A549 (cell line): Measurements from ENCODE around the gene STAT5A. TPM values are rescaled to one million over a fixed set of nuclear protein-coding genes. Genes with fewer than 3 reads are reported as not detected.

Experiments used
- ATAC-seq, 2 experiments: fragments of 200-7000 bp in 1 of 2; fragments of >200 bp in 1 of 2; cut with Nextera tagmentation in 1 of 2; cut with Tn5 transposase in 1 of 2; 3 replicates each; pipeline versions ENCODE4 v1.8.0 to v1.9.1; 2018 to 2020; ENCODE audit warnings: mild to moderate bottlenecking in 1 of 2, moderate library complexity in 1 of 2
- CTCF ChIA-PET: fragments of 300-600 bp; sonication (Branson Sonifier 250); formaldehyde crosslinking; extraction: SDS; loops from one replicate; lab custom pipeline; 2021; ENCODE audit warnings: antibody characterized with exemption, inconsistent platforms; lab: Yijun Ruan, JAX
- POLR2A ChIA-PET: fragments of 350-600 bp; formaldehyde crosslinking; extraction: SDS; loops from one replicate; lab custom pipeline; 2021; ENCODE audit warnings: antibody characterized with exemption, inconsistent platforms; lab: Yijun Ruan, JAX
- DNase-seq, 2 experiments: peaks; one replicate each; pipeline versions ENCODE4 v3.0.0 to v3.0.0-alpha.2; 2011 to 2016; ENCODE audit warnings: low read depth in 1 of 2, low spot score in 1 of 2
- FAIRE-seq: peaks from 2 replicates; lab custom pipeline; 2011; peaks lifted over from hg19 to GRCh38; lab: Jason Lieb, UNC
- H3K27ac ChIP-seq, 2 experiments: fragments of >200 bp; sonication (Bioruptor Twin); formaldehyde crosslinking; 3 replicates each; pipeline ENCODE4 v1.5.1; 2016 to 2017
- H3K4me1 ChIP-seq: fragments of >200 bp; sonication (Bioruptor Twin); formaldehyde crosslinking; 3 replicates; pipeline ENCODE4 v1.6.1; 2016
- H3K4me2 ChIP-seq: fragments of >200 bp; sonication (Bioruptor Twin); formaldehyde crosslinking; 3 replicates; pipeline ENCODE4 v1.6.1; 2016
- H3K4me3 ChIP-seq: fragments of >200 bp; sonication (Bioruptor Twin); formaldehyde crosslinking; 3 replicates; pipeline ENCODE4 v1.5.1; 2016
- H3K9me3 ChIP-seq: fragments of >200 bp; sonication (Bioruptor Twin); formaldehyde crosslinking; 3 replicates; pipeline ENCODE4 v1.6.1; 2016
- ATOH8 ChIP-seq: fragments of 250-450 bp; sonication (Bioruptor Pico); IDR thresholded peaks from 2 replicates; pipeline ENCODE4 v1.5.0; 2020; ENCODE audit warnings: low read depth, mild to moderate bottlenecking, moderate library complexity
- BCL3 ChIP-seq: fragments of >200 bp; sonication (Bioruptor Twin); formaldehyde crosslinking; IDR thresholded peaks from 3 replicates; pipeline ENCODE4 v1.6.1; 2016
- CEBPB ChIP-seq, 2 experiments: fragments of >200 bp in 1 of 2; sonication (Bioruptor Twin) in 1 of 2; formaldehyde crosslinking in 1 of 2; IDR thresholded peaks; 2 replicates each; pipeline ENCODE4 v1.6.1; 2012 to 2016
- CTCF ChIP-seq: fragments of >200 bp; sonication (Bioruptor Twin); formaldehyde crosslinking; IDR thresholded peaks from 3 replicates; pipeline ENCODE4 v1.5.1; 2016
- EP300 ChIP-seq, 2 experiments: fragments of >200 bp; sonication (Bioruptor Twin); formaldehyde crosslinking; IDR thresholded peaks; 2 replicates in 1 of 2; 3 replicates in 1 of 2; pipeline ENCODE4 v1.6.1; 2016 to 2017
- FOXS1 ChIP-seq: fragments of 250-450 bp; sonication (Bioruptor Pico); IDR thresholded peaks from 2 replicates; pipeline ENCODE4 v1.5.0; 2020; ENCODE audit warnings: mild to moderate bottlenecking, moderate library complexity
- HDAC2 ChIP-seq: fragments of 200-600 bp; sonication (generic); IDR thresholded peaks from 2 replicates; pipeline ENCODE4 v1.6.1; 2016
- HEYL ChIP-seq: fragments of 250-450 bp; sonication (Bioruptor Pico); IDR thresholded peaks from 2 replicates; pipeline ENCODE4 v1.8.0; 2021; ENCODE audit warnings: mild to moderate bottlenecking, moderate library complexity
- HMGXB4 ChIP-seq: fragments of 250-450 bp; sonication (Bioruptor Pico); IDR thresholded peaks from 2 replicates; pipeline ENCODE4 v1.5.0; 2021; ENCODE audit warnings: mild to moderate bottlenecking, moderate library complexity, borderline replicate concordance
- HOXA7 ChIP-seq: fragments of 250-450 bp; sonication (Bioruptor Pico); IDR thresholded peaks from 2 replicates; pipeline ENCODE4 v1.5.0; 2020; ENCODE audit warnings: mild to moderate bottlenecking, moderate library complexity
- KDM5A ChIP-seq: fragments of 200-600 bp; sonication (generic); IDR thresholded peaks from 2 replicates; pipeline ENCODE4 v1.6.1; 2016; ENCODE audit warnings: antibody characterized with exemption, mild to moderate bottlenecking
- MAFK ChIP-seq: fragments of 450-650 bp; IDR thresholded peaks from 2 replicates; pipeline ENCODE4 v1.6.1; 2014; ENCODE audit not compliant: partially characterized antibody
- POLR2AphosphoS2 ChIP-seq: conservative IDR thresholded peaks from 2 replicates; pipeline ENCODE4 v1.6.1; 2012; ENCODE audit warnings: low read length, improper control_type of control experiment, inconsistent platforms
- RARB ChIP-seq: fragments of 250-450 bp; sonication (Bioruptor Pico); IDR thresholded peaks from 2 replicates; pipeline ENCODE4 v1.8.0; 2021; ENCODE audit warnings: mild to moderate bottlenecking, moderate library complexity
- RCOR1 ChIP-seq: fragments of 150-350 bp; IDR thresholded peaks from 2 replicates; pipeline ENCODE4 v1.6.1; 2014; ENCODE audit warnings: antibody characterized with exemption, low read length, low read depth
- TP53 ChIP-seq: fragments of 250-450 bp; sonication (Bioruptor Pico); IDR thresholded peaks from 2 replicates; pipeline ENCODE4 v1.5.0; 2021; ENCODE audit warnings: mild to moderate bottlenecking, moderate library complexity
- WGBS: methylation state at CpG from one replicate; pipeline ENCODE4 v1.1.6; 2017; ENCODE audit errors: missing lambda C conversion rate; 5-methylcytosine and 5-hydroxymethylcytosine counted together
- polyA plus RNA-seq, 4 experiments: library from polyadenylated mRNA; depleted of rRNA in 3 of 4; stranded (reverse); fragments of >200 nt; fragmentation: RNase III in 1 of 4; extraction: RNeasy Plus Mini Kit Qiagen cat#74134 plus additional on column Dnase treatment in 1 of 4; gene quantifications; 2 replicates in 3 of 4; 3 replicates in 1 of 4; pipeline ENCODE4 v1.2.3, GENCODE V29; 2011 to 2017

Gene STAT5A
- polyA plus RNA-seq, 2 of the 4 experiments (the other 2 are of a cell fraction), result 2.2 to 4.0 TPM

- FAIRE-seq (no peak), DNase-seq (no peak), ATAC-seq (peak in 1 of 2 experiments; percentile 25; a peak in 1 of 6 replicates)
- TF ChIP-seq HOXA7 (CRISPR knock-in tag), result no peak
- TF ChIP-seq POLR2AphosphoS2, result no peak
- TF ChIP-seq HEYL, result no peak
- TF ChIP-seq ATOH8 (CRISPR knock-in tag), result no peak
- no peak for TF ChIP-seq RARB (CRISPR knock-in tag)
- no peak for TF ChIP-seq MAFK
- TF ChIP-seq KDM5A, result no peak
- no peak for TF ChIP-seq HDAC2
- TF ChIP-seq EP300 (IDR thresholded peaks at IDR 0.05), result no peak
- TF ChIP-seq TP53, result no peak
- TF ChIP-seq HMGXB4 (CRISPR knock-in tag), result no peak
- no peak for TF ChIP-seq CEBPB (IDR thresholded peaks at IDR 0.05)
- no peak for TF ChIP-seq CTCF
- Histone ChIP-seq H3K27ac (peak overlapping the region in 1 of 2 experiments; percentile 35; a peak in 1 of 6 replicates), H3K4me3 (no peak overlapping the region), H3K4me2 (peak overlapping the region; percentile 29), H3K9me3 (no peaks in the 10 kb centered on the region), H3K4me1 (peaks cover 19% of the 10 kb centered on the region)
- POLR2A ChIA-PET, result no interaction called here
- 69% methylated on average over 3 of the region's 3 CpGs for WGBS
- CTCF ChIA-PET, result interaction anchor here (0.6 to 3.7 kb wide), 2 partner anchors 43 to 51 kb away, joined by 3 to 13 read pairs; no protein-coding TSS in a partner anchor
Measured at GRCh38 chr17:42354956-42355843, 66.9 kb downstream of the STAT5A start.

GRCh38 chr17:42358434-42358833 is 70.1 kb downstream of the STAT5A start:
- DNase-seq (no peak), ATAC-seq (no peak)
- peaks cover 50% of the 10 kb centered on the region for H3K4me1 ChIP-seq
- WGBS, result 94% methylated on average over 1 of the region's 1 CpG
- TF ChIP-seq BCL3, result no peak
- TF ChIP-seq FOXS1 (CRISPR knock-in tag), result no peak
- no peak for TF ChIP-seq RCOR1
- TF ChIP-seq, all 56 proteins: peak for 0
- Histone ChIP-seq H3K9me3 (no peaks in the 10 kb centered on the region), H3K27ac (0 out of 6 replicates have a peak overlapping the region, but pooled peaks of 1 of the 2 experiments have one; percentile 3), H3K4me2 (no peak overlapping the region), H3K4me3 (no peak overlapping the region)
- FAIRE-seq, result no peak
- POLR2A ChIA-PET, result no interaction called here
- CTCF ChIA-PET, result interaction anchor here (0.8 to 2.4 kb wide), 16 partner anchors 9 to 169 kb away, joined by 3 to 15 read pairs (median 4); partner anchors contain the start of gene STAT3
